ENCODE results near the gene MIGA2.
"Not testable (repeated sequence)": the region's sequence is repeated elsewhere in the genome, so short reads cannot be mapped to it uniquely, and the experiment has no call there.

Gene MIGA2, protein sequence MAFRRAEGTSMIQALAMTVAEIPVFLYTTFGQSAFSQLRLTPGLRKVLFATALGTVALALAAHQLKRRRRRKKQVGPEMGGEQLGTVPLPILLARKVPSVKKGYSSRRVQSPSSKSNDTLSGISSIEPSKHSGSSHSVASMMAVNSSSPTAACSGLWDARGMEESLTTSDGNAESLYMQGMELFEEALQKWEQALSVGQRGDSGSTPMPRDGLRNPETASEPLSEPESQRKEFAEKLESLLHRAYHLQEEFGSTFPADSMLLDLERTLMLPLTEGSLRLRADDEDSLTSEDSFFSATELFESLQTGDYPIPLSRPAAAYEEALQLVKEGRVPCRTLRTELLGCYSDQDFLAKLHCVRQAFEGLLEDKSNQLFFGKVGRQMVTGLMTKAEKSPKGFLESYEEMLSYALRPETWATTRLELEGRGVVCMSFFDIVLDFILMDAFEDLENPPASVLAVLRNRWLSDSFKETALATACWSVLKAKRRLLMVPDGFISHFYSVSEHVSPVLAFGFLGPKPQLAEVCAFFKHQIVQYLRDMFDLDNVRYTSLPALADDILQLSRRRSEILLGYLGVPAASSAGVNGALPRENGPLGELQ

DNA sequence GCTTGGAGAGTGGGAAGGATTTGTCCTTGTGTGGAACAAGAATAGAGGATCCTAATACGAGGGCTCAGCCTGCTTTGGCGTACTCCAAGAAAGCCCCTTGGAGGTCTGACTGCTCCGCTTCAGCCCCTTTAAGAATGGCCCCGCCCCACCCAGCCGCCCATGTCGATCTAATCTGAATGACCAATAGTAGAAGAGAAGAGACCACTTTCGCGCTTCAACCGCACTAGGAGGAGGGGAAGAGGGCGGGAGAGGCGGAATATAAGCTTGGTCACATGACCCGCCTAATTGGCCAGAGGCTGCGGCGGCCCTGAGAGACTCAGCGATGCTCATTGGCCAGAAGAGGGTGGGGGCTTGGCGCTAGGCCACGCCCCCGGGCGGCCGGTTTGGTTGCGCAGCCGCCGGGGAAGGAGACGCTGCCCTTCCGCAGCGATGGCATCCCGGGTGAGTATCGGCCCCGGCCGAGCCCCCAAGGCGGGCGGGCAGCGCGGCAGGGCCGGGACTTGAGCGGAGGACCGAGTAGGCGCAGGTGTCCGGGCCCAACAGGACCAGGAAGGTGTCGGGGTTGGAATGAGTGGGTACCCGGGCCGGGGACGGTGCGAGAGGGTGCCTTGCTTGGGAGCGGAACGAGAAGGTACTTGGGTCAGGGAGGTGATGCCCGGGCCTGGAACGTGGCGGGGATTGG is at the start of gene MIGA2:
Gene MIGA2, plus strand, starts transcription at position 386 of the 682 bp plus-strand sequence. CDS start 3,969 bp downstream, outside the sequence.
- DNase-seq (ENCODE audit: low spot score) = peak; percentile 97

GRCh38 chr9:128986671-128987070 is 49.8 kb upstream of the MIGA2 start:
- no peak for DNase-seq (ENCODE audit: low spot score)

GRCh38 chr9:128987805-128988204 is 48.6 kb upstream of the MIGA2 start:
- no peak for DNase-seq (ENCODE audit: low spot score)

GRCh38 chr9:128992995-128993394 is 43.4 kb upstream of the MIGA2 start:
- no peak for DNase-seq (ENCODE audit: low spot score)

DNA sequence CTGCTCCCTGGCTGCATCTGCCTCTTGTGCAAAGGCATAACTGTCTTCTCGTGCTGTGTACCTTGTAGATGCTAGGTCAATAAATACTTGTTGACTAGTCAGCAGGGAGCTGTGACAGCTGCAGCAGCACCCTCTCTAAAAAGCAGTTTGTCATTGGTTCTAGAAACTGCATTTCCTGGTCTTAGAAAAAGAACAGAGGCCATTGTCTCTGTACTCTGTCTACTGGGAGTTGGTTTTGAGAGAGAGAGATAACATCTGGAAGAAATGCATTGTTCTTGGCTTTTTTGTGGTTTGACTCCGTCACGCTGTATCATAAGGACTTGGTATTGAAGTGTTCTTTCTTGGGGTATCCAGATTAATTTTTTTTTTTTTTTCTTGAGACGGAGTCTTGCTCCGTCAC is 40.6 kb upstream of the MIGA2 start:
- no peak for DNase-seq (ENCODE audit: low spot score)

- DNase-seq (ENCODE audit: low spot score) = no peak
Observed at GRCh38 chr9:128998462-128998861, 38.0 kb upstream of the MIGA2 start.

GRCh38 chr9:128999581-129000206 is 36.7 kb upstream of the MIGA2 start:
- no peak for DNase-seq (ENCODE audit: low spot score)

GRCh38 chr9:129001504-129002325 is 34.7 kb upstream of the MIGA2 start:
- no peak for DNase-seq (ENCODE audit: low spot score)

GRCh38 chr9:129002992-129003391 is 33.4 kb upstream of the MIGA2 start:
- DNase-seq (ENCODE audit: low spot score) = no peak

- DNase-seq (ENCODE audit: low spot score) = not testable (repeated sequence)
Observed at GRCh38 chr9:129004173-129004572, 32.3 kb upstream of the MIGA2 start.

DNA sequence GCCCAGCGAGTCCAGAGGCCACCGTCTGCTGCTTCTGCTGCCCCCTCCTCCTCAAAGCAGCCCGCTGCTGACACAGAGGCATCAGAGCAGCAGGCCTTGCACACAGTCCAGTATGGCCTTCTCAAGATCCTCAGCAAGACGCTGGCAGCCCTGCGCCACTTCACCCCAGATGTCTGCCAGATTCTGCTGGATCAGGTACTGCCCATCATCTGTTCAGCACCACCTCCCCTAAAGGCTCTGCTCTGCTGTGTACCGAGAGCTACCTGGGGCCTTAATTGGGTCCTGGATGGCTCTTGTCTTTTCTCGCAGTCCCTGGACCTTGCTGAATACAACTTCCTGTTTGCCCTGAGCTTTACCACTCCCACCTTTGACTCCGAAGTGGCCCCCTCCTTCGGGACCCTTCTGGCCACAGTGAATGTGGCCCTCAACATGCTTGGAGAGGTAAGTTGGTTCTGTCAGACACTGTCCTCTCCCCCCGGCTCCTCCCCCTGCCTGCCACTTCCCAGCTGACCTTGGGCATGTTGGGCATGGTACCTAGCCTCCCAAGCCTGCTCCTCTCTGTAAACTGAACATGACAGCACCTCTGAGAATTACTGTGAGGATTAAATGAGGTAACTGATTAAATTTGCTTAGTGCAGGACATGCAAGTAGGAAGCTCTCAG is 31.0 kb upstream of the MIGA2 start:
- no peak for DNase-seq (ENCODE audit: low spot score)

- peak; percentile 54 for DNase-seq (ENCODE audit: low spot score)
Observed at GRCh38 chr9:129006328-129007034, 29.9 kb upstream of the MIGA2 start.

- DNase-seq (ENCODE audit: low spot score) = no peak
Observed at GRCh38 chr9:129007035-129007765, 29.2 kb upstream of the MIGA2 start.

GRCh38 chr9:129007766-129008468 is 28.5 kb upstream of the MIGA2 start:
- no peak for DNase-seq (ENCODE audit: low spot score)

GRCh38 chr9:129008469-129008965 is 27.9 kb upstream of the MIGA2 start:
- no peak for DNase-seq (ENCODE audit: low spot score)

GRCh38 chr9:129008986-129009583 is 27.3 kb upstream of the MIGA2 start:
- DNase-seq (ENCODE audit: low spot score) = no peak

DNA sequence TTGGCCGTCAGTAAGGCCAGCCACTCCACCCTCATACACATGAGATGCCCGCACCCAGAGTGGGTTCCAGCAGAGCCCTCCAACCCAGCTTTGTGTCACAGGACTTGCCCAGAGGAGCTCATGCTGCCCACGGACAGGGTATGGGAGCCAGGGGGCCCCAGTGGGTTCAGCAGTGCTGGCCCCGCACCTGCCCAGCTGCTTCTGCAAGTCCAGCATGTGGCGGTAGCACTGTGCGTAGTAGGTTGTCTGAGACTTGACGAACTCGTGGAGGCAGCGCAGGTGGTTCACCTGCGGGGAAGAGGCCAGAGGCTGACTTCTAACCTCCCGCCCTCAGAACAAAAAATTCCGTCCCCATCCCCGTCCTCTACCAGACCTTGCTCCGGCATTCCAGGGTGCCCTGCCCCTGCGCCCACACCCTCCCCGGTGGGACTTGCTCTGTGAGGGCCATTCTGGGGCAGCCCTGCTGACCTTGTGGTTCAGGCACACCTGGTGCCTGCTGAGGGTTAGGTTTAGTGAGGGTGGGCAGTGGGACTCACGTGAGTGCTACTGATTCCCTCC is 26.8 kb upstream of the MIGA2 start:
- no peak for DNase-seq (ENCODE audit: low spot score)
